Osteocyte (in vitro differentiated cells): ENCODE measurements around the gene SLC9B1. TPM values are rescaled to one million over a fixed set of nuclear protein-coding genes. Genes with fewer than 3 reads are reported as not detected.

Experiments
- DNase-seq: peaks from one replicate; pipeline ENCODE4 v3.0.0; 2021; ENCODE audit warnings: mixed read lengths; ENCODE audit not compliant: unreplicated experiment; ENCODE audit errors: extremely low spot score
- H3K27ac Mint-ChIP-seq: one replicate; pipeline ENCODE4 v1.8.0; 2021; ENCODE audit warnings: mild to moderate bottlenecking, mixed read lengths; ENCODE audit not compliant: unreplicated experiment
- H3K27me3 Mint-ChIP-seq: one replicate; pipeline ENCODE4 v1.8.0; 2021; ENCODE audit warnings: mixed read lengths; ENCODE audit not compliant: unreplicated experiment
- H3K36me3 Mint-ChIP-seq: one replicate; pipeline ENCODE4 v1.8.0; 2021; ENCODE audit warnings: mixed read lengths; ENCODE audit not compliant: unreplicated experiment
- H3K4me1 Mint-ChIP-seq: one replicate; pipeline ENCODE4 v1.8.0; 2021; ENCODE audit warnings: mixed read lengths; ENCODE audit not compliant: unreplicated experiment
- H3K4me3 Mint-ChIP-seq: one replicate; pipeline ENCODE4 v1.8.0; 2021; ENCODE audit warnings: mild to moderate bottlenecking, moderate library complexity, mixed read lengths; ENCODE audit not compliant: unreplicated experiment
- H3K9me3 Mint-ChIP-seq: one replicate; pipeline ENCODE4 v1.8.0; 2021; ENCODE audit warnings: mixed read lengths; ENCODE audit not compliant: unreplicated experiment
- CTCF ChIP-seq: fragments of 200-600 bp; sonication (generic); IDR thresholded peaks from 2 replicates; pipeline ENCODE4 v1.5.0; 2021; ENCODE audit warnings: antibody characterized with exemption, mild to moderate bottlenecking, moderate library complexity
- total RNA-seq: library from RNA; stranded (reverse); gene quantifications from 2 replicates; pipeline ENCODE4 v1.2.1, GENCODE V29; 2021

The SLC9B1 gene
- total RNA-seq, 1 donor from 2014 or later: 1.8 TPM

GRCh38 chr4:102862747-102863146 is 156.8 kb downstream of the SLC9B1 start:
- no peak overlapping the region for H3K27ac Mint-ChIP-seq
- TF ChIP-seq CTCF: no peak
- no peaks in the 10 kb centered on the region for H3K27me3 Mint-ChIP-seq
- H3K4me1 Mint-ChIP-seq: peaks cover 12% of the 10 kb centered on the region
- no peak for DNase-seq
- H3K9me3 Mint-ChIP-seq: peaks cover 14% of the 10 kb centered on the region
- H3K4me3 Mint-ChIP-seq: no peak overlapping the region
- peaks cover 17% of the 10 kb centered on the region for H3K36me3 Mint-ChIP-seq

GRCh38 chr4:102862016-102862415 is 157.5 kb downstream of the SLC9B1 start:
- no peak for TF ChIP-seq CTCF
- H3K4me3 Mint-ChIP-seq: no peak overlapping the region
- peaks cover 17% of the 10 kb centered on the region for H3K36me3 Mint-ChIP-seq
- H3K4me1 Mint-ChIP-seq: peaks cover 5% of the 10 kb centered on the region
- H3K27me3 Mint-ChIP-seq: no peaks in the 10 kb centered on the region
- H3K9me3 Mint-ChIP-seq: peaks cover 14% of the 10 kb centered on the region
- no peak for DNase-seq
- H3K27ac Mint-ChIP-seq: no peak overlapping the region

- no peak for TF ChIP-seq CTCF
- Mint-ChIP-seq H3K4me3 (no peak overlapping the region), H3K27me3 (no peaks in the 10 kb centered on the region), H3K4me1 (no peaks in the 10 kb centered on the region), H3K27ac (no peak overlapping the region), H3K36me3 (peaks cover 17% of the 10 kb centered on the region), H3K9me3 (peaks cover 14% of the 10 kb centered on the region)
- no peak for DNase-seq
These were observed 158.7 kb downstream of the SLC9B1 start for GRCh38 chr4:102860611-102861324.

- Mint-ChIP-seq H3K27ac (no peak overlapping the region), H3K4me3 (no peak overlapping the region), H3K36me3 (peaks cover 17% of the 10 kb centered on the region), H3K9me3 (peaks cover 14% of the 10 kb centered on the region), H3K4me1 (no peaks in the 10 kb centered on the region), H3K27me3 (no peaks in the 10 kb centered on the region)
- no peak for DNase-seq
- no peak for TF ChIP-seq CTCF
These were observed 160.6 kb downstream of the SLC9B1 start for GRCh38 chr4:102858828-102859464.

Other genes starting within 250 kb of the SLC9B1 start
- 239 and 247 TPM in 2 replicates for gene UBE2D3, start 192.2 kb downstream of the SLC9B1 start, total RNA-seq
- gene CISD2, start 150.7 kb downstream of the SLC9B1 start, total RNA-seq: 27.2 and 30.4 TPM in 2 replicates
- 19.9 and 21.6 TPM in 2 replicates for gene SLC9B2, start 57.1 kb upstream of the SLC9B1 start, total RNA-seq
- gene BDH2, start 80.1 kb upstream of the SLC9B1 start, total RNA-seq: 55.9 and 60.0 TPM in 2 replicates
- 5.7 and 6.9 TPM in 2 replicates for gene CENPE, start 178.6 kb upstream of the SLC9B1 start, total RNA-seq